ENCODE results near the gene SNPH. TPM values are rescaled to one million over a fixed set of nuclear protein-coding genes. Genes with fewer than 3 reads are reported as not detected.
A peak's percentile ranks its signal among the peaks of the same experiment; 100 is the strongest.

The SNPH gene
- total and polyA plus RNA-seq, 9 donors, result 1.5 to 6.8 (median 3.4) TPM

DNA sequence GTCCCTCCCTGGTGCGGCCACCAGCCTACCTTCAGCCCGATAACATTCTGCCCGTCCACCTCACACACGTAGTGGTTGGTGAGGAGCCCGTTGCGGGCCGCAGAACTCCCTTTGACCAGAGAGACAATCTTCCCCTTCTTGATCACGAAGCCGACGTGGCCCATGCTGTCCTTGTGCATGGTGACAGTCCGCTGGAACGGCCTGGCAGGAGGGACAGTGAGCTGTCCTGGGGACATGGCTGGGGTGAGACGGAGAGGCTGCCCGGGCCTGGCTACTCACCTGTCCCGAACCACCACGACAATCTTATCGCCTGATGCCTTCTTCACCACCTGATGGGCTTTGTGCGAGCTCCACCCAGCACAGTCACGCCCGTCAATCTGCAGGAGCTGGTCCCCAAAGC, 46.2 kb downstream of the SNPH start:
- intact Hi-C loops (cut with DNase I), result loop anchor here (5.0 kb wide), 4 partner anchors 85 to 155 kb away; partner anchors contain the start of gene NSFL1C (in 1 of the 4)
- H3K27me3 ChIP-seq, result no peaks in the 10 kb centered on the region
- H3K27ac ChIP-seq, result no peak overlapping the region
- no peak for DNase-seq
- H3K4me3 ChIP-seq, result no peak overlapping the region
- H3K36me3 ChIP-seq, result no peaks in the 10 kb centered on the region
- peaks cover 2% of the 10 kb centered on the region for H3K4me1 ChIP-seq (ENCODE audit: insufficient read depth)
- TF ChIP-seq POLR2A (IDR thresholded peaks at IDR 0.05) (no peak), EP300 (IDR thresholded peaks at IDR 0.05) (no peak)
- TF ChIP-seq, protein P1, sequence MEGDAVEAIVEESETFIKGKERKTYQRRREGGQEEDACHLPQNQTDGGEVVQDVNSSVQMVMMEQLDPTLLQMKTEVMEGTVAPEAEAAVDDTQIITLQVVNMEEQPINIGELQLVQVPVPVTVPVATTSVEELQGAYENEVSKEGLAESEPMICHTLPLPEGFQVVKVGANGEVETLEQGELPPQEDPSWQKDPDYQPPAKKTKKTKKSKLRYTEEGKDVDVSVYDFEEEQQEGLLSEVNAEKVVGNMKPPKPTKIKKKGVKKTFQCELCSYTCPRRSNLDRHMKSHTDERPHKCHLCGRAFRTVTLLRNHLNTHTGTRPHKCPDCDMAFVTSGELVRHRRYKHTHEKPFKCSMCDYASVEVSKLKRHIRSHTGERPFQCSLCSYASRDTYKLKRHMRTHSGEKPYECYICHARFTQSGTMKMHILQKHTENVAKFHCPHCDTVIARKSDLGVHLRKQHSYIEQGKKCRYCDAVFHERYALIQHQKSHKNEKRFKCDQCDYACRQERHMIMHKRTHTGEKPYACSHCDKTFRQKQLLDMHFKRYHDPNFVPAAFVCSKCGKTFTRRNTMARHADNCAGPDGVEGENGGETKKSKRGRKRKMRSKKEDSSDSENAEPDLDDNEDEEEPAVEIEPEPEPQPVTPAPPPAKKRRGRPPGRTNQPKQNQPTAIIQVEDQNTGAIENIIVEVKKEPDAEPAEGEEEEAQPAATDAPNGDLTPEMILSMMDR (IDR thresholded peaks at IDR 0.05), result no peak
- H3K9me3 ChIP-seq, result no peaks in the 10 kb centered on the region
- WGBS, 3 donors, result 93 to 95% (median 94%) methylated on average over 18 to 20 of the region's 20 CpGs

DNA sequence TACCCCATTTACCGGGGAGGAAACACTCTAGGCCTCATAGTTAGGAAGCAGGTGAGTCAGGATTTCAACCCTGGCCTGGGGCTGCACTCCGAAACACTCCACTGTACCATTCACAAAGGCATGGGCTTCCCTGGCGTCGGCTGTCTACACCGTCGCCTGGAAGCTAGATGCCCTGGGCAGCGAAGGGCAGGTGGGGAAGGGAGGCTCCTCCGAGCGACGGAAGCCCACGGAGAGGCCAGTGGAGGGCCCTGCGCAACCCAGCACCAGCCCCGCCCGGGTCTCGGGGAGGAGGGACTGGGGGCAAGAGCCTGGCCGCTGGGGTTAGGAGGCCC, 46.8 kb downstream of the SNPH start:
- Histone ChIP-seq H3K4me1 (ENCODE audit: insufficient read depth) (peaks cover 2% of the 10 kb centered on the region), H3K36me3 (no peaks in the 10 kb centered on the region), H3K27me3 (no peaks in the 10 kb centered on the region), H3K9me3 (no peaks in the 10 kb centered on the region), H3K4me3 (no peak overlapping the region), H3K27ac (no peak overlapping the region)
- WGBS, 3 donors, result 72 to 77% (median 73%) methylated on average over 15 to 16 of the region's 16 CpGs
- DNase-seq, result no peak
- intact Hi-C loops (cut with DNase I), result loop anchor here (5.0 kb wide), 4 partner anchors 84 to 154 kb away; partner anchors contain the start of gene NSFL1C (in 1 of the 4)
- TF ChIP-seq EP300 (IDR thresholded peaks at IDR 0.05), result no peak
- no peak for TF ChIP-seq POLR2A (IDR thresholded peaks at IDR 0.05)
- TF ChIP-seq, protein P1 (IDR thresholded peaks at IDR 0.05), result no peak

DNA sequence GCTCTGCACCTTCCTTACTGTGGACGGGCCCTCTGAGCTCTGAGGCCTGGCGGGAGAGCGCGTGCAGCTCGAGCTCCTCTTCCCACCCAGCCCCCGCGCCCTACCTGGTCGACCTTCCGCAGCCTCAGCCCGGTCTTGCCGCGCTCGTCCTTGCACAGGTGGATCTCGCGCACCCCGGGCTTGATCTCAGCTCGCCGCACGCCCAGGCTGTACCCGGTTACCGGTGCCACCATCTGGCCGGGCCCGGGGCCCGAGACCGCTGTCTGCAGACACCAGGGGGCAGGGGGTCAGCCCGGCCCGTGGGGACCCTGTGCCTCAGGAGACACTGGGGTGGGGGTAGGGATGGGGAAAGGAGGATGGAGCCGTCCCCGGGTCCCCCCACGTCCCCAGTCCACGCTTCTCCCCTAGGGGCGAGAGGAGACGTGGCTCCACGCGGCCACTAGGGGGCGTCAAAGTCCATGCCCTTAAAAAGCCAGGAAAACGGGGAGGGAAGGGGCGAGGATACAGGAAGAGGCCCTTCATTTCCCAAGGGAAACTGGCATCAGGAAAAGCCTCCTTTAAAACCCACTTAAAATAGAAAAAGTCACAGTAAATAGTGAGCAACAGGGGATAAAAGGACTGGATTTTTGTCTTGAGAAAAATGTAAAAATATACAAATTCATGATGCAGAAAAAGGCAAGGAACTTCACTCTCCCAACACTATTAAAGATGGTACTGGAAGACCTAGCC, 47.3 kb downstream of the SNPH start:
- H3K27ac ChIP-seq, result no peak overlapping the region
- no peaks in the 10 kb centered on the region for H3K9me3 ChIP-seq
- no peaks in the 10 kb centered on the region for H3K36me3 ChIP-seq
- peak; percentile 79 to 88 (median 85) for DNase-seq
- H3K4me1 ChIP-seq (ENCODE audit: insufficient read depth), result peaks cover 2% of the 10 kb centered on the region
- H3K4me3 ChIP-seq, result no peak overlapping the region
- intact Hi-C loops (cut with DNase I), result loop anchor here (5.0 kb wide), 4 partner anchors 84 to 154 kb away; partner anchors contain the start of gene NSFL1C (in 1 of the 4)
- 13 to 17% (median 15%) methylated on average over 37 to 38 of the region's 38 CpGs for WGBS, 3 donors
- TF ChIP-seq, protein P1 (IDR thresholded peaks at IDR 0.05), result peak; percentile 82 to 97 (median 95)
- no peak for TF ChIP-seq POLR2A (IDR thresholded peaks at IDR 0.05)
- H3K27me3 ChIP-seq, result no peaks in the 10 kb centered on the region

DNA sequence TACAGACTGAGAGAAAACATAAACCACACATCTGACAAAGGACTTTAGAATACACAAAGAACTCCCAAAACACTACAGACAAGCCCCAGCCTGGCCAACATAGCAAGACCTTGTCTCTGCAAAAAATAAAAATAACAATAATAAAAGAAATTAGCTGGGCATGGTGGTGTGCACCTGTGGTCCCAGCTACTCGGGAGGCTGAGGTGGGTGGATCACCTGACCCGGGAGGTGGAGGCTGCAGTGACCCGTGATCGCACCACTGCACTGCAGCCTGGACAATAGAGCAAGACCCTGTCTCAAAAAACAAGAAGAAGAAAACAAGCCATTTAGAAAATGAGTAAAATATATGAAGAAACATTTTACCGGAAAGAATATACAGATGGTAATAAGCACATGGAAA, 49.7 kb downstream of the SNPH start:
- DNase-seq, result no peak
- H3K27me3 ChIP-seq, result no peaks in the 10 kb centered on the region
- TF ChIP-seq, protein P1 (IDR thresholded peaks at IDR 0.05), result no peak
- no peak for TF ChIP-seq POLR2A (IDR thresholded peaks at IDR 0.05)
- no peaks in the 10 kb centered on the region for H3K36me3 ChIP-seq
- no peak overlapping the region for H3K4me3 ChIP-seq
- no peaks in the 10 kb centered on the region for H3K9me3 ChIP-seq
- H3K27ac ChIP-seq, result no peak overlapping the region
- H3K4me1 ChIP-seq (ENCODE audit: insufficient read depth), result peaks cover 2% of the 10 kb centered on the region
- 67 to 83% (median 82%) methylated on average over 5 of the region's 5 CpGs for WGBS, 3 donors
- intact Hi-C loops (cut with DNase I), result no loop called here
